K562 (cell line): Measurements from ENCODE around the gene LMTK2. TPM values are rescaled to one million over a fixed set of nuclear protein-coding genes. Genes with fewer than 3 reads are reported as not detected.

Experiments used
- ATAC-seq: fragments of 200-7000 bp; cut with Tn5 transposase; 3 replicates; pipeline ENCODE4 v1.9.1; 2020; ENCODE audit warnings: moderate library complexity
- BruUV-seq: library from RNA; stranded (reverse); fragments of 400-500 nt; replicated peaks from 2 replicates; lab custom pipeline; 2021; lab: Mats Ljungman, UMichigan
- CTCF ChIA-PET: fragments of 300-600 bp; formaldehyde crosslinking; extraction: SDS; loops from one replicate; lab custom pipeline; 2021; ENCODE audit warnings: low intra/inter-chr PET ratio; lab: Yijun Ruan, JAX
- POLR2A ChIA-PET: fragments of 300-600, 350-650 bp; sonication (Branson Sonifier 250); formaldehyde crosslinking; extraction: SDS; loops from one replicate; lab custom pipeline; 2021; ENCODE audit warnings: antibody characterized with exemption, inconsistent platforms; lab: Yijun Ruan, JAX
- DNase-seq, 4 experiments: peaks; one replicate each; pipeline versions ENCODE4 v3.0.0 to v3.0.0-alpha.2; 2011 to 2018; ENCODE audit warnings: low spot score in 3 of 4, mixed read lengths in 3 of 4; ENCODE audit errors: extremely low read depth in 1 of 4
- FAIRE-seq: peaks from 2 replicates; lab custom pipeline; 2011; peaks lifted over from hg19 to GRCh38; lab: Jason Lieb, UNC
- H2AFZ ChIP-seq: 2 replicates; pipeline ENCODE4 v1.6.0; 2011; ENCODE audit warnings: low read depth, low read length, control low read depth, inconsistent platforms
- H3K27ac ChIP-seq: fragments of 200-600 bp; 3 replicates; pipeline ENCODE4 v1.8.0; 2011; ENCODE audit warnings: low read depth, mild to moderate bottlenecking, control low read depth, inconsistent platforms, low read length, moderate library complexity, mixed read lengths; ENCODE audit errors: extremely low read depth
- H3K27me3 ChIP-seq, 2 experiments: fragments of 300-600 bp in 1 of 2; 2 replicates in 1 of 2; 3 replicates in 1 of 2; pipeline versions ENCODE4 v1.6.0 to v1.8.0; 2011; ENCODE audit warnings: inconsistent platforms in 2 of 2, low read length in 2 of 2, mild to moderate bottlenecking in 1 of 2, mixed read lengths in 1 of 2, moderate library complexity in 1 of 2; ENCODE audit not compliant: control insufficient read depth in 2 of 2, insufficient read depth in 2 of 2
- H3K36me3 ChIP-seq: fragments of 300-600 bp; 3 replicates; pipeline ENCODE4 v1.8.0; 2011; ENCODE audit warnings: mild to moderate bottlenecking, low read length, inconsistent platforms; ENCODE audit not compliant: control insufficient read depth, insufficient read depth
- H3K4me1 ChIP-seq, 2 experiments: fragments of 200-600 bp in 1 of 2; replicated peaks in 1 of 2; 2 replicates in 1 of 2; 3 replicates in 1 of 2; pipeline versions ENCODE4 v1.5.1 to v1.8.0; 2011; ENCODE audit warnings: inconsistent platforms in 2 of 2, low read length in 2 of 2, mild to moderate bottlenecking in 1 of 2, mixed read lengths in 1 of 2, moderate library complexity in 1 of 2; ENCODE audit not compliant: control insufficient read depth in 2 of 2, insufficient read depth in 2 of 2
- H3K4me2 ChIP-seq: 2 replicates; pipeline ENCODE4 v1.6.1; 2011; ENCODE audit warnings: low read length, control low read depth, inconsistent platforms, mixed read lengths; ENCODE audit not compliant: insufficient read depth
- H3K4me3 ChIP-seq: fragments of 200-600 bp; sonication (generic), shearing (Covaris generic); 2 replicates; pipeline ENCODE4 v1.5.1; 2016; ENCODE audit warnings: control low read depth, inconsistent platforms
- H3K79me2 ChIP-seq: fragments of 200-600 bp; 3 replicates; pipeline ENCODE4 v1.8.0; 2011; ENCODE audit warnings: low read length, inconsistent platforms; ENCODE audit not compliant: control insufficient read depth, insufficient read depth
- H3K9ac ChIP-seq, 2 experiments: 2 replicates each; pipeline versions ENCODE4 v1.6.0 to v1.6.1; 2011; ENCODE audit warnings: low read depth in 2 of 2, low read length in 2 of 2, control low read depth in 1 of 2, inconsistent platforms in 1 of 2, mild to moderate bottlenecking in 1 of 2, mixed read lengths in 1 of 2; ENCODE audit not compliant: insufficient read depth in 1 of 2
- H3K9me1 ChIP-seq: one replicate; pipeline ENCODE4 v1.6.0; 2011; ENCODE audit warnings: inconsistent platforms, mild to moderate bottlenecking, low read length, moderate library complexity; ENCODE audit not compliant: control insufficient read depth, insufficient read depth
- H3K9me3 ChIP-seq: replicated peaks from 2 replicates; pipeline ENCODE4 v1.5.1; 2011; ENCODE audit warnings: low read depth, low read length, inconsistent platforms; ENCODE audit not compliant: control insufficient read depth, insufficient read depth
- H4K20me1 ChIP-seq: replicated peaks from 2 replicates; pipeline ENCODE4 v1.6.1; 2011; ENCODE audit warnings: low read length, inconsistent platforms, mixed read lengths; ENCODE audit not compliant: control insufficient read depth, insufficient read depth
- ARID2 ChIP-seq: fragments of 450-650 bp; IDR thresholded peaks from 2 replicates; pipeline ENCODE4 v1.6.1; 2017; ENCODE audit warnings: antibody characterized with exemption, mild to moderate bottlenecking
- DMBX1 ChIP-seq: fragments of 250-450 bp; sonication (Bioruptor Pico); IDR thresholded peaks from 2 replicates; pipeline ENCODE4 v1.8.0; 2022; ENCODE audit warnings: inconsistent platforms, mild to moderate bottlenecking, moderate library complexity, borderline replicate concordance
- E4F1 ChIP-seq: fragments of 250-450 bp; sonication (Bioruptor Pico); IDR thresholded peaks from 2 replicates; pipeline ENCODE4 v1.5.0; 2021; ENCODE audit warnings: mild to moderate bottlenecking, borderline replicate concordance
- JUN ChIP-seq, 2 experiments: sonication (generic) in 1 of 2; formaldehyde crosslinking in 1 of 2; IDR thresholded peaks; 2 replicates each; pipeline versions ENCODE4 v1.6.1 to v1.8.0; 2012 to 2022; ENCODE audit warnings: borderline replicate concordance in 2 of 2, mild to moderate bottlenecking in 2 of 2, improper control_type of control experiment in 1 of 2, low read depth in 1 of 2, low read length in 1 of 2, missing genetic modification reagents in 1 of 2
- KDM1A ChIP-seq, 2 experiments: fragments of 450-650 bp; IDR thresholded peaks; 2 replicates each; pipeline ENCODE4 v1.6.1; 2016; ENCODE audit warnings: mild to moderate bottlenecking in 2 of 2
- LEF1 ChIP-seq: fragments of 450-650 bp; IDR thresholded peaks from 2 replicates; pipeline ENCODE4 v1.6.1; 2016; ENCODE audit warnings: mild to moderate bottlenecking
- MEIS2 ChIP-seq: fragments of 450-650 bp; IDR thresholded peaks from 2 replicates; pipeline ENCODE4 v1.6.1; 2014; ENCODE audit warnings: mild to moderate bottlenecking; ENCODE audit not compliant: partially characterized antibody
- MIER1 ChIP-seq: fragments of 450-650 bp; IDR thresholded peaks from 2 replicates; pipeline ENCODE4 v1.6.1; 2016; ENCODE audit warnings: antibody characterized with exemption, mild to moderate bottlenecking, low read depth
- POLR2B ChIP-seq: fragments of 450-650 bp; IDR thresholded peaks from 2 replicates; pipeline ENCODE4 v1.6.1; 2018; ENCODE audit warnings: low read depth; ENCODE audit not compliant: partially characterized antibody
- PRDM10 ChIP-seq: fragments of 450-650 bp; IDR thresholded peaks from 2 replicates; pipeline ENCODE4 v1.6.1; 2018; ENCODE audit not compliant: partially characterized antibody
- RUNX1 ChIP-seq: sonication (generic); IDR thresholded peaks from 2 replicates; pipeline ENCODE4 v1.6.1; 2016; ENCODE audit warnings: antibody characterized with exemption, low read depth
- ZEB2 ChIP-seq: fragments of 450-650 bp; IDR thresholded peaks from 2 replicates; pipeline ENCODE4 v1.6.1; 2016
- ZNF75A ChIP-seq: fragments of 450-650 bp; formaldehyde crosslinking; IDR thresholded peaks from 2 replicates; pipeline ENCODE4 v1.4.0; 2020; ENCODE audit warnings: mild to moderate bottlenecking
- WGBS: fragments of 100-300 bp; shearing (Covaris generic); methylation state at CpG from one replicate; pipeline ENCODE4 v1.1.6; 2016; ENCODE audit warnings: low coverage, mixed read lengths; ENCODE audit not compliant: insufficient coverage; ENCODE audit errors: missing lambda C conversion rate; 5-methylcytosine and 5-hydroxymethylcytosine counted together
- in situ Hi-C: fragments of 300-500 bp; cut with MboI; formaldehyde crosslinking; loops from 4 replicates; pipeline ENCODE4 v1.15.0; 2018; ENCODE audit warnings: inconsistent platforms, mixed read lengths
- intact Hi-C: fragments of 100-400 bp; cut with micrococcal nuclease; formaldehyde crosslinking; loops from 2 replicates; pipeline ENCODE4 v1.14.2; 2022
- polyA plus RNA-seq, 8 experiments: library from polyadenylated mRNA; depleted of rRNA in 4 of 8; stranded (reverse) in 5 of 8; unstranded in 3 of 8; fragments of >200 nt; fragmentation: Nextera tagmentation in 2 of 8; fragmentation: Illumina TruSeq in 1 of 8; extraction: Ambion mirVana in 2 of 8; extraction: Trizol in 1 of 8; gene quantifications; 2 replicates each; pipeline versions ENCODE4 v1.2.1 to v1.2.3, GENCODE V29; 2011 to 2014; ENCODE audit warnings: inconsistent platforms in 1 of 8, missing spikeins in 1 of 8
- total RNA-seq, 7 experiments: library from RNA; depleted of rRNA in 6 of 7; stranded (reverse); fragments of >200 nt in 6 of 7; fragmentation: Illumina TruSeq in 2 of 7; extraction: Trizol in 2 of 7; gene quantifications; 2 replicates each; pipeline versions ENCODE4 v1.2.1 to v1.2.3, GENCODE V29; 2011 to 2021; ENCODE audit warnings: low replicate concordance in 1 of 7

Gene LMTK2
- total and polyA plus RNA-seq, 9 of the 15 experiments (the other 6 are each of a cell fraction or from before 2014, with no cell fraction given) = 0.78 to 16.4 (median 6.3) TPM

- WGBS = 21% methylated on average over 15 of the region's 15 CpGs
- no peak for FAIRE-seq
- peak overlapping the region in 1 of 2 experiments; percentile 45; a peak in 1 of 4 replicates for H3K9ac ChIP-seq
- peaks cover 0 to 37% of the 10 kb centered on the region in 2 experiments; a peak in 3 of 5 replicates for H3K27me3 ChIP-seq
- no peaks in the 10 kb centered on the region for H3K9me3 ChIP-seq
- TF ChIP-seq ZNF75A (CRISPR knock-in tag) = no peak
- TF ChIP-seq E4F1 (CRISPR knock-in tag) = no peak
- no peak for TF ChIP-seq POLR2B
- TF ChIP-seq MEIS2 = no peak
- no peak for TF ChIP-seq JUN (IDR thresholded peaks at IDR 0.05; ENCODE audit: borderline replicate concordance, low read depth, low read length)
- no peak for TF ChIP-seq JUN (CRISPR knock-in tag; IDR thresholded peaks at IDR 0.05; ENCODE audit: borderline replicate concordance)
- TF ChIP-seq ZEB2 = no peak
- no peak for TF ChIP-seq PRDM10
- no peak for TF ChIP-seq RUNX1
- no peak for TF ChIP-seq ARID2
- TF ChIP-seq MIER1 = no peak
- TF ChIP-seq KDM1A (IDR thresholded peaks at IDR 0.05) = no peak
- TF ChIP-seq DMBX1 (CRISPR knock-in tag) = no peak
- no peak for TF ChIP-seq LEF1
- H3K36me3 ChIP-seq = no peaks in the 10 kb centered on the region
- no peak overlapping the region for H3K4me2 ChIP-seq
- no peaks in the 10 kb centered on the region for H3K9me1 ChIP-seq
- no peaks in the 10 kb centered on the region for H3K79me2 ChIP-seq
- H2AFZ ChIP-seq = no peak overlapping the region
- no peak overlapping the region for H3K4me3 ChIP-seq
- ChIA-PET POLR2A (no interaction called here), CTCF (no interaction called here)
- intact Hi-C loops (no loop called here), in situ Hi-C loops (no loop called here)
- no peaks in the 10 kb centered on the region; the same call in 1 of the 2 replicates for H4K20me1 ChIP-seq
- no peak for ATAC-seq
- H3K27ac ChIP-seq = no peak overlapping the region
- peaks cover 1 to 29% of the 10 kb centered on the region in 2 experiments; a peak in 2 of 5 replicates for H3K4me1 ChIP-seq
- no TSS peak for BruUV-seq
- DNase-seq = peak in 2 of 4 experiments; percentile 9 to 15
Measured at GRCh38 chr7:98223351-98223897, 116.8 kb downstream of the LMTK2 start.
